ENCODE data around the gene PROSER3. TPM values are rescaled to one million over a fixed set of nuclear protein-coding genes. Genes with fewer than 3 reads are reported as not detected.
A peak's percentile ranks its signal among the peaks of the same experiment; 100 is the strongest.

The PROSER3 gene
- total and polyA plus RNA-seq, 9 of the 15 experiments (the other 6 are each of a cell fraction or from before 2014, with no cell fraction given), result 1.0 to 39.5 (median 5.1) TPM

DNA sequence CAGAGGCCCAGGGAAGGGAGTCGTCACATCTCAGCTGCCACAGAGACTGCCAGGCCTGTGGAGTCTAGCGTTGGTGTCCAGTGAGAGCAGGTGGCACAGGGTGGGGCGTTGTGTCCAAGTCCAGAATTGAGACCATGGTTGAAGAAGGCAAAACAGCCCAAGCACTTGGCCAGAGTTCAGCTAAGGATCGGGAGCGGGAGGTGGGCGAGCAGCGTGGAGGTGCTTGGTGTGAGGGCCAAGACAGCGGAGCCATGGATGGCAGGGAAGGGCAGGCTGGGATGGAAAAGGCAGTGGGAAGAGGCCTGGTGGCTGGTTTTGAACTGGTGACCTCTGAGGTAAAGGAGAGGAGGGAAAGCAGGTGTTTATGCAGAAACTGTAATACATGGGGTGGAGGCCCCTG lies 23.7 kb upstream of the PROSER3 start:
- H3K9ac ChIP-seq (ENCODE audit: insufficient read depth in 1 of 2, low read depth in 2 of 2, low read length in 2 of 2), result no peak overlapping the region
- no peak overlapping the region for H3K27ac ChIP-seq (ENCODE audit: extremely low read depth, low read depth, low read length)
- in situ Hi-C loops (cut with MboI) (no loop called here), intact Hi-C loops (cut with micrococcal nuclease) (no loop called here)
- no peaks in the 10 kb centered on the region for H4K20me1 ChIP-seq (replicated peaks; ENCODE audit: control insufficient read depth, insufficient read depth, low read length)
- TF ChIP-seq PTTG1 (tag; IDR thresholded peaks at IDR 0.05; ENCODE audit: low read depth) (no peak), POLR2G (IDR thresholded peaks at IDR 0.05; ENCODE audit: low read depth, low read length) (peak; percentile 54; the same call in 1 of the 2 replicates)
- peaks cover 97% of the 10 kb centered on the region; the same call in 2 of the 3 replicates for H3K36me3 ChIP-seq (ENCODE audit: control insufficient read depth, insufficient read depth, low read length)
- CTCF ChIA-PET (ENCODE audit: low intra/inter-chr PET ratio), result no interaction called here
- H3K79me2 ChIP-seq (ENCODE audit: control insufficient read depth, insufficient read depth, low read length), result no peaks in the 10 kb centered on the region
- H3K4me1 ChIP-seq (replicated peaks in 1 of 2; ENCODE audit: control insufficient read depth in 2 of 2, insufficient read depth in 2 of 2, low read length in 2 of 2), result peaks cover 0 to 17% of the 10 kb centered on the region in 2 experiments; a peak in 2 of 5 replicates
- H2AFZ ChIP-seq (ENCODE audit: low read depth, low read length), result no peak overlapping the region
- no peaks in the 10 kb centered on the region for H3K9me1 ChIP-seq (ENCODE audit: control insufficient read depth, insufficient read depth, low read length)
- no peak overlapping the region for H3K4me2 ChIP-seq (ENCODE audit: insufficient read depth, low read length)
- POLR2A ChIA-PET, result interaction anchor here (0.6 to 0.9 kb wide), 2 partner anchors 11 to 272 kb away, joined by 3 to 5 read pairs; no protein-coding TSS in a partner anchor
- DNase-seq (ENCODE audit: extremely low read depth in 1 of 4, low spot score in 3 of 4) (no peak), ATAC-seq (no peak), FAIRE-seq (no peak)
- 91% methylated on average over 8 of the region's 8 CpGs for WGBS (ENCODE audit: insufficient coverage, low coverage, missing lambda C conversion rate)
- H3K27me3 ChIP-seq (ENCODE audit: control insufficient read depth in 2 of 2, insufficient read depth in 2 of 2, low read length in 2 of 2), result no peaks in the 10 kb centered on the region
- H3K9me3 ChIP-seq (replicated peaks; ENCODE audit: control insufficient read depth, insufficient read depth, low read depth, low read length), result no peaks in the 10 kb centered on the region
- H3K4me3 ChIP-seq, result no peak overlapping the region
- BruUV-seq (replicated peaks), result no TSS peak

DNA sequence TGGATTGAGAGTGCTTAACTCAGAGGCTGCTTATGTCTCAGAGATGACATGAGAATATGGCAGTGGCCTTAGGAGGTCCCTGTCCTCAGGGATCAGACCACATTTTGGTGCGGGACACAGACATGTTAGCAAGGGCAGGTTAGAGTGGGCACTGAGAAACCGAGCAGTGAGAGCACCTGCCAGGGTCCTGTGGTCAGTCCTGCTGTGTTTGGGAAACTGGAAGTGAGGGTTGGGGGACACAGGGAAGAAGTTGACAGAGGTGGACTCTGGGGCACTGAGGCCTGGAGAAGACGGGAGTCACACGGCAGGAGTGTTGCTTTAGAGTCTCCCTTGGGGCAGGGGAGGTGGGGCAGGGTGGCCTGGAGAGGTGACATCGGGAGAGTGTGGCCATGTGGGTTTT lies 23.1 kb upstream of the PROSER3 start:
- DNase-seq (ENCODE audit: extremely low read depth in 1 of 4, low spot score in 3 of 4) (no peak), FAIRE-seq (no peak), ATAC-seq (no peak)
- Histone ChIP-seq H3K27me3 (ENCODE audit: control insufficient read depth in 2 of 2, insufficient read depth in 2 of 2, low read length in 2 of 2) (no peaks in the 10 kb centered on the region), H3K36me3 (ENCODE audit: control insufficient read depth, insufficient read depth, low read length) (peaks cover 91% of the 10 kb centered on the region; the same call in 2 of the 3 replicates), H3K9me1 (ENCODE audit: control insufficient read depth, insufficient read depth, low read length) (no peaks in the 10 kb centered on the region), H4K20me1 (replicated peaks; ENCODE audit: control insufficient read depth, insufficient read depth, low read length) (no peaks in the 10 kb centered on the region), H3K9ac (ENCODE audit: insufficient read depth in 1 of 2, low read depth in 2 of 2, low read length in 2 of 2) (no peak overlapping the region; a peak in 1 of 4 replicates), H3K4me3 (no peak overlapping the region), H3K4me1 (replicated peaks in 1 of 2; ENCODE audit: control insufficient read depth in 2 of 2, insufficient read depth in 2 of 2, low read length in 2 of 2) (peaks cover 3 to 24% of the 10 kb centered on the region in 2 experiments; a peak in 4 of 5 replicates), H3K9me3 (replicated peaks; ENCODE audit: control insufficient read depth, insufficient read depth, low read depth, low read length) (no peaks in the 10 kb centered on the region), H3K4me2 (ENCODE audit: insufficient read depth, low read length) (no peak overlapping the region), H3K79me2 (ENCODE audit: control insufficient read depth, insufficient read depth, low read length) (no peaks in the 10 kb centered on the region; the same call in 2 of the 3 replicates), H3K27ac (ENCODE audit: extremely low read depth, low read depth, low read length) (no peak overlapping the region), H2AFZ (ENCODE audit: low read depth, low read length) (no peak overlapping the region)
- ChIA-PET CTCF (ENCODE audit: low intra/inter-chr PET ratio) (no interaction called here), POLR2A (interaction anchor here (0.6 to 1.0 kb wide), 3 partner anchors 12 to 272 kb away, joined by 3 to 5 read pairs (median 4); no protein-coding TSS in a partner anchor)
- 75% methylated on average over 5 of the region's 5 CpGs for WGBS (ENCODE audit: insufficient coverage, low coverage, missing lambda C conversion rate)
- intact Hi-C loops (cut with micrococcal nuclease) (no loop called here), in situ Hi-C loops (cut with MboI) (no loop called here)
- BruUV-seq (replicated peaks), result no TSS peak
- no peak for TF ChIP-seq ZNF253 (CRISPR knock-in tag; conservative IDR thresholded peaks at IDR 0.05)
- no peak for TF ChIP-seq PHB (CRISPR knock-in tag; IDR thresholded peaks at IDR 0.05)
- no peak for TF ChIP-seq NFIX (CRISPR knock-in tag; IDR thresholded peaks at IDR 0.05; ENCODE audit: low read depth)
- TF ChIP-seq ZNF121 (CRISPR knock-in tag; conservative IDR thresholded peaks at IDR 0.05), result no peak
- TF ChIP-seq ARNT (IDR thresholded peaks at IDR 0.05), result no peak
- TF ChIP-seq GTF2F1 (IDR thresholded peaks at IDR 0.05; ENCODE audit: low read depth, low read length), result no peak
- no peak for TF ChIP-seq ZNF696 (CRISPR knock-in tag; conservative IDR thresholded peaks at IDR 0.05)
- no peak for TF ChIP-seq ZNF507 (tag; conservative IDR thresholded peaks at IDR 0.05)
- no peak for TF ChIP-seq CREB1 (IDR thresholded peaks at IDR 0.05)
- TF ChIP-seq CREB1 (CRISPR knock-in tag; IDR thresholded peaks at IDR 0.05), result no peak
- TF ChIP-seq MXI1 (IDR thresholded peaks at IDR 0.05; ENCODE audit: low read depth, low read length), result no peak
- TF ChIP-seq, protein P1, sequence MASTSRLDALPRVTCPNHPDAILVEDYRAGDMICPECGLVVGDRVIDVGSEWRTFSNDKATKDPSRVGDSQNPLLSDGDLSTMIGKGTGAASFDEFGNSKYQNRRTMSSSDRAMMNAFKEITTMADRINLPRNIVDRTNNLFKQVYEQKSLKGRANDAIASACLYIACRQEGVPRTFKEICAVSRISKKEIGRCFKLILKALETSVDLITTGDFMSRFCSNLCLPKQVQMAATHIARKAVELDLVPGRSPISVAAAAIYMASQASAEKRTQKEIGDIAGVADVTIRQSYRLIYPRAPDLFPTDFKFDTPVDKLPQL (IDR thresholded peaks at IDR 0.05; ENCODE audit: extremely low read depth, insufficient read length), result no peak
- no peak for TF ChIP-seq FOXP1 (CRISPR knock-in tag; IDR thresholded peaks at IDR 0.05)
- TF ChIP-seq, protein P2, sequence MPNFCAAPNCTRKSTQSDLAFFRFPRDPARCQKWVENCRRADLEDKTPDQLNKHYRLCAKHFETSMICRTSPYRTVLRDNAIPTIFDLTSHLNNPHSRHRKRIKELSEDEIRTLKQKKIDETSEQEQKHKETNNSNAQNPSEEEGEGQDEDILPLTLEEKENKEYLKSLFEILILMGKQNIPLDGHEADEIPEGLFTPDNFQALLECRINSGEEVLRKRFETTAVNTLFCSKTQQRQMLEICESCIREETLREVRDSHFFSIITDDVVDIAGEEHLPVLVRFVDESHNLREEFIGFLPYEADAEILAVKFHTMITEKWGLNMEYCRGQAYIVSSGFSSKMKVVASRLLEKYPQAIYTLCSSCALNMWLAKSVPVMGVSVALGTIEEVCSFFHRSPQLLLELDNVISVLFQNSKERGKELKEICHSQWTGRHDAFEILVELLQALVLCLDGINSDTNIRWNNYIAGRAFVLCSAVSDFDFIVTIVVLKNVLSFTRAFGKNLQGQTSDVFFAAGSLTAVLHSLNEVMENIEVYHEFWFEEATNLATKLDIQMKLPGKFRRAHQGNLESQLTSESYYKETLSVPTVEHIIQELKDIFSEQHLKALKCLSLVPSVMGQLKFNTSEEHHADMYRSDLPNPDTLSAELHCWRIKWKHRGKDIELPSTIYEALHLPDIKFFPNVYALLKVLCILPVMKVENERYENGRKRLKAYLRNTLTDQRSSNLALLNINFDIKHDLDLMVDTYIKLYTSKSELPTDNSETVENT (CRISPR knock-in tag; IDR thresholded peaks at IDR 0.05), result no peak

All from K562 (cell line).